PC-9 (cell line): ENCODE results near the gene GPR63.

Experiments used
- CTCF ChIP-seq: fragments of 200-600 bp; sonication (generic); conservative IDR thresholded peaks from 2 replicates; pipeline ENCODE4 v1.6.1; 2017; ENCODE audit warnings: mixed run types, antibody characterized with exemption, mild to moderate bottlenecking, moderate library complexity
- EZH2 ChIP-seq: fragments of 200-600 bp; sonication (generic); IDR thresholded peaks from 2 replicates; pipeline ENCODE4 v1.8.0; 2017; ENCODE audit warnings: antibody characterized with exemption, low read depth

DNA sequence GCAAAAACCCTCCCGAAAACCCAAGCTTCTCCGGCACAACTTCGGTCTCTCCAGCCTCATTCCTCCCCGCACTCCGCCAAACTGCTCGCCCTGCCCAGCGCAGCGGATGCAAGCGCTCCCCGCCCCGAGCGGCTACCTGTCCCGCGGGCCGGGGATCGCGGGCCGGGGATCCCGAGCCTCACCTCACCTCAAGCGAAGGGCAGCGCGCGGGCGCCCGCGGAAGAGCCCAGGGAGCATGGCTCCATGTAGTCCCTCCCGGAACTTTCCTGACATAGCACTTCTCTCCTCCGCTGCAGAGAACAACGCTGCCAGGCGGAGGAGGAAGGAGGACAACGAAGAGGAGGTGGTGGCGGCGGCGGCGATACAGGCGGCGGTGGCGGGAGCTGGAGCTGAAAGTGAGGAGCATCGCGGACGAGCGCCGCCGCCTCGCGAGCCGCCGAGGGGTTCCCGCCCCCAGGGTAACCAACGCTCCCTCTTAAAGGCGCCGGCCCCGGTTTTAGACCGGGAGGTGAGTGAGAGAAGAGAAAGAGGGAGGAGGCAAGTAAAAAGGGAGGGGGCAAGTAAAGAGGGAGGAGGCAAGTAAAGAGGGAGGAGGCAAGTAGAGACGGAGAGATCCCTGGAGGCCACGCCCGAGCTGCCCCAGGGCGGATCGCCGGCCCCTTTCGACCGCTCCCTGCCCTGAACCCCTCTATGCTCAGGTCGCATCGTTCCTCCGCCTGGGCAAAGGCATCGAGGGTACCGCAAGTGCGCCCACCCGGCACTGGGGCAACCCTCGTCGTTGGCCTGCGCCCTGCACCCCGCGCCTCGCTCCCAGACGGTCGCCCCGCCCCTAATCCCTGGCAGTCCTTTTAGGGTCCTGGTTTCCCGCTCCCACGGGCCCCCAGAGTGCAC lies at the start of gene GPR63:
- TF ChIP-seq CTCF (no peak), EZH2 (no peak)
